Skeletal muscle satellite cell (primary cell): ENCODE measurements around the gene POLR2C.
"Not testable (repeated sequence)": the region's sequence is repeated elsewhere in the genome, so short reads cannot be mapped to it uniquely, and the experiment has no call there.

Experiments used
- H3K27me3 ChIP-seq: 2 replicates; pipeline ENCODE4 v1.7.0; 2013; ENCODE audit warnings: low read length; ENCODE audit not compliant: control insufficient read depth, insufficient read depth
- H3K36me3 ChIP-seq: 2 replicates; pipeline ENCODE4 v1.7.0; 2013; ENCODE audit warnings: mild to moderate bottlenecking, control low read depth, low read length; ENCODE audit not compliant: insufficient read depth
- H3K4me1 ChIP-seq: 2 replicates; pipeline ENCODE4 v1.7.0; 2013; ENCODE audit warnings: low read length; ENCODE audit not compliant: control insufficient read depth, insufficient read depth
- H3K4me2 ChIP-seq: 2 replicates; pipeline ENCODE4 v1.7.0; 2013; ENCODE audit warnings: mild to moderate bottlenecking, low read length
- H3K4me3 ChIP-seq: 2 replicates; pipeline ENCODE4 v1.7.0; 2013; ENCODE audit warnings: low read length
- H3K9ac ChIP-seq: 2 replicates; pipeline ENCODE4 v1.7.0; 2013; ENCODE audit warnings: mild to moderate bottlenecking, low read depth, low read length, moderate library complexity
- H3K9me3 ChIP-seq: replicated peaks from 2 replicates; pipeline ENCODE4 v1.7.0; 2013; ENCODE audit warnings: mild to moderate bottlenecking, control low read depth, low read length

POLR2C gene

DNA sequence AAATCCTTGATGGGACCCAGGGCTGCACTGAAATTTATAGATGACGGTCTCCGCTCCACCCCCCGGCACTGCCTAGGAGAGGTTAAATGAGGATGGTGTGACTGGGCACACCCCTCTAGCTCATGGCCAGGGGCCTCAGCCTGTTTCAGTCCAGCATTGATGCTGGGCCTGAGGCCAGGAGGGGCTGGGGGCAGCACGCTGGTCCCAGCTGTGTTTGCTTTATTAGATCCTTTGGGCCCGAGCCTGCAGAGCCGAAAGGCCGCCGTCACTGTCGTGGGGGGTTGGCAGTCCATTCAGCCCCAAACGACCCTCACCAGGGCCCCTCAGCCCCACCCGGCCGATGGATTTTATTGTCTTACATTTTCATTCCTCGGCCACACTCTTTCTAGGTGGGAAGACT is 34.6 kb downstream of the POLR2C start:
- Histone ChIP-seq H3K4me1 (no peaks in the 10 kb centered on the region), H3K9ac (no peak overlapping the region), H3K4me3 (no peak overlapping the region), H3K9me3 (no peaks in the 10 kb centered on the region), H3K27me3 (peaks cover 47% of the 10 kb centered on the region), H3K4me2 (no peak overlapping the region), H3K36me3 (no peaks in the 10 kb centered on the region)

DNA sequence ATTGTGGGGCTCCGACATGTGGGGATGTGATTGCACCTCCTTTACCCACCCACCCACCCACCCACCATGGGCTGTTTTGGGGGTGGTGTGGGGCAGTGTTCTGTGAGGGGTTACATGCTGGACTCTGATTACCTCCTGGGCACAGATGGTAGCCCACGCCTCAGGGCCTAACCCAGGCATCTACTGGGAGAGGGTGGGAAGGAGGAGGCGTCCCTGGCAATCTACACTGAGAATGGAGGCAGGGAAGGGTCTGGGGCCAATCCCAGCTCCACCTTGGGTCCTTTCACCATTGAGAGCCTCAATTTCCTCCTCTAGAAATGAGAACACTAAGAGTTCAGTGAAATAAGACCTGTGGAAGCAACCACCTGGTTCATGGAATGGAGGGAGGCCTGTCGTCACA is 35.6 kb downstream of the POLR2C start:
- Histone ChIP-seq H3K4me2 (no peak overlapping the region), H3K4me1 (no peaks in the 10 kb centered on the region), H3K36me3 (no peaks in the 10 kb centered on the region), H3K27me3 (peaks cover 56% of the 10 kb centered on the region), H3K9ac (no peak overlapping the region), H3K9me3 (no peaks in the 10 kb centered on the region), H3K4me3 (no peak overlapping the region)

GRCh38 chr16:57499941-57500340 is 37.5 kb downstream of the POLR2C start:
- peaks cover 63% of the 10 kb centered on the region for H3K27me3 ChIP-seq
- H3K9ac ChIP-seq, H3K9me3 ChIP-seq, H3K4me3 ChIP-seq, H3K4me2 ChIP-seq, H3K36me3 ChIP-seq, H3K4me1 ChIP-seq: not testable (repeated sequence)

- Histone ChIP-seq H3K4me1 (no peaks in the 10 kb centered on the region), H3K36me3 (no peaks in the 10 kb centered on the region), H3K27me3 (peaks cover 63% of the 10 kb centered on the region), H3K4me2 (no peak overlapping the region), H3K9ac (no peak overlapping the region), H3K4me3 (no peak overlapping the region), H3K9me3 (no peaks in the 10 kb centered on the region)
Measured at GRCh38 chr16:57500578-57501111, 38.2 kb downstream of the POLR2C start.

DNA sequence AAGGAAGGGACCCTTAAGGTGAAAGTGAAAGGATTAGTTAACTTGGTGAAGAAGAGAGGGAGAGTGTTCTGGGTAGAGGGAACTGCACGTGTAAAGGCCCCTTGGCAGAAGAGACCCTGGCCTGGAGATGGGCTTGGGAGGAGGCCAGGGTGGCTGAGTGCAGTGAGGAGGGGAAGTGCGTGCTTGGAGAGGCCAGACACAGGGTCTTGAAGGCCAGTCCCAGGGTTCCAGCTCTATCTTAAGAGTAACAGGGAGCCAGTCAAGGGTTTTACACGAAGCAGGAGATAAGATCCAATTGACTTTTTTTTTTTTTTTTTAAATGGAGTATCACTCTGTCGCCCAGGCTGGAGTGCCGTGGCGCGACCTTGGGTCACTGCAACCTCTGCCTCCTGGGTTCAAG is 39.0 kb downstream of the POLR2C start:
- H3K4me1 ChIP-seq, result no peaks in the 10 kb centered on the region
- no peak overlapping the region for H3K4me2 ChIP-seq
- H3K9me3 ChIP-seq, result no peaks in the 10 kb centered on the region
- no peak overlapping the region for H3K9ac ChIP-seq
- H3K36me3 ChIP-seq, result no peaks in the 10 kb centered on the region
- H3K27me3 ChIP-seq, result peaks cover 61% of the 10 kb centered on the region
- no peak overlapping the region for H3K4me3 ChIP-seq

DNA sequence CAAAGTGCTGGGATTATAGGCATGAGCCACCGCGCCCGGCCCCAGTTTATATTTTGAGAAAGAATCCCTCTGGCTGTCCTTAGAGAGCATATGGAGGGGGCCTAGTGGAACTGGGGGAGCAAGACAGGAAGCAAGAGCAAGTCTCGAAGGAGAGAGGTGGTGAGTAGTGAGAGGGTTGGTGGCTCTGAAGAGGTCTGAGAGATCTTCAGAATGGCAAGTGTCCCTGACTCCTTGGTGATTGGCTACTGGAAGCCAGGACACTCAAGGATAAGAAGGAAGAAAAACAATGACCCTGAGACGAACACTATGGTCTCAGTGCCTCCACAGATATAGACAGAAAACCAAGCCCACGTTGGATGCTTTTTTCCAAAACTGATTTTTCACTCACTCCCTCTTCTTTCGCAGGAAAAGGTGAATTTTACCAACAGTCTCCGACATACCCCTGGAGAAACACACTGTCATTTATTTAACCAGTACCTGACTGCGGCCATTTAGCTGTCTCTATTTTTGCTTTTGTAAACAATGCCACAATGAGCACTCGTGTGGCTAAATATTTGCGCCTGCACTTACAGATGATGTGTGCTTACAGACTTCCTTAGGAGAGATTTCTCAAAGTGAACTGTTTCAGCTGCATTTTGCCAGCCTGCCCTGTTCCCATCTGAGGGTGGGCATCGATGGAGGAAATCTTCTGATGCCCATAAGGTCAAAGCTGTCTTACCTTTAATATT is 39.7 kb downstream of the POLR2C start:
- Histone ChIP-seq H3K4me1 (no peaks in the 10 kb centered on the region), H3K4me3 (no peak overlapping the region), H3K4me2 (no peak overlapping the region), H3K9me3 (no peaks in the 10 kb centered on the region), H3K27me3 (peaks cover 67% of the 10 kb centered on the region), H3K9ac (no peak overlapping the region), H3K36me3 (no peaks in the 10 kb centered on the region)

DNA sequence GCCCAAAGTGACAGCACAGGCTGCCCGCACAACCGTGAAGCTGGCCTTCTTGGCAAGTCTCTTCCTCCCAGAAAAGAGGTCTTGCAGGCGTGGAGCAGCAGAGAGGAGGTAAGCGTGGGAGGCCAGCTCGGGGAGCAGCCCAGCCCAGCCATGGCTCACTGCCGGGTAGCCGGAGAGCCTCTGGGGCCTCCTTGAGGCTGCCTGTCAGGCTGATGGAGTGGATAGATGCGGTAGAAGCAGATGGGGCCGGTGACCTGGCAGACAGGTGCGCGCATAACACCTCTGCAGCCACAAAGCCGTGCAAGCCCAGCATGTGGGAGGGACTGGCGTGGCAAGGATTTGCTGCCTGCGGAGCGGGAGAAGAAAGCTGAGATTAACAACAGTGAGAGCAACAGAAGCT is 40.9 kb downstream of the POLR2C start:
- H3K4me2 ChIP-seq, result no peak overlapping the region
- H3K36me3 ChIP-seq, result no peaks in the 10 kb centered on the region
- peaks cover 68% of the 10 kb centered on the region for H3K27me3 ChIP-seq
- no peak overlapping the region for H3K9ac ChIP-seq
- no peaks in the 10 kb centered on the region for H3K9me3 ChIP-seq
- no peaks in the 10 kb centered on the region for H3K4me1 ChIP-seq
- no peak overlapping the region for H3K4me3 ChIP-seq

DNA sequence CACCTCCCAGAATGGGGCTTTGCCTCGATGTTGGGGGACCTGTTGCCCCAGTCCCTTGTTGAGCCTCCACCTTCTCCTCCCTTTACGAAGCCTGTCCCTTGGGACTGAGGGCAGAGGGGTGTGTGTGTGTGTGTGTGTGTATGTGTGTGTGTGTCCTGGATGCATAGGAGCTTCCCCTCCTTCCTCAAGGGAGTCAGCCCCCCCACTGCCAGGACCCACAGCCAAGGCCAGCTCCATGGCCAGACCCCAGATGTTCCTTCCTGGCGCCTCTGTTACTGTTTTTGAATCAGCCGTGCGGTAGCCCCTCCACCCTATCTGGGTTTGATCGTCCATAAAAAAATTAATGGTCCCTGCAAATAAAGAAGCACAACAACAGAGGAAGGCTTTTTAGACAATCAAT is 41.5 kb downstream of the POLR2C start:
- Histone ChIP-seq H3K4me3 (no peak overlapping the region), H3K9ac (no peak overlapping the region), H3K4me1 (no peaks in the 10 kb centered on the region), H3K36me3 (no peaks in the 10 kb centered on the region), H3K27me3 (peaks cover 69% of the 10 kb centered on the region), H3K4me2 (no peak overlapping the region), H3K9me3 (no peaks in the 10 kb centered on the region)

DNA sequence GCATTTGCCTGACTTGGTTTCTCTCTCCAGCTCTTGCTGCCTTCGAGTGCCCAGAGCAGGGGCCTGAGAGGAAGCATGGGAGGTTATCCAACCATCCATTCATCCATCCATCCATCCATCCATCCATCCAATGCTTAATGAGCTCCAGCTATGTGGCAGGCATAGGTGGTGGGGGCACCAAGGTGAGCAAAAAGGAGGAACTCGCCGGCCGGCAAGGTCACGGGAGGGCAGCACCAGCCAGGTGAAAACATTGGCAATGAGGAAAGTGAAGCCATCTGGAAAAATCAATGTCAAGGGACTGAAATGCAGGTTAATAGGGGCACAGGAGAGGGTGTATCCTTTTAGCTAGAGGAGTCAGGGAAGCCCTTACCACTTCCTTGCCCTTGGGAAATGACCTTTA is 42.0 kb downstream of the POLR2C start:
- Histone ChIP-seq H3K4me1 (no peaks in the 10 kb centered on the region), H3K36me3 (no peaks in the 10 kb centered on the region), H3K9me3 (no peaks in the 10 kb centered on the region), H3K4me2 (no peak overlapping the region), H3K9ac (no peak overlapping the region), H3K4me3 (no peak overlapping the region), H3K27me3 (peaks cover 64% of the 10 kb centered on the region)

GRCh38 chr16:57505169-57505568 is 42.7 kb downstream of the POLR2C start:
- no peaks in the 10 kb centered on the region for H3K9me3 ChIP-seq
- H3K36me3 ChIP-seq, result no peaks in the 10 kb centered on the region
- peaks cover 66% of the 10 kb centered on the region for H3K27me3 ChIP-seq
- no peak overlapping the region for H3K4me3 ChIP-seq
- no peak overlapping the region for H3K4me2 ChIP-seq
- H3K9ac ChIP-seq, result no peak overlapping the region
- no peaks in the 10 kb centered on the region for H3K4me1 ChIP-seq

DNA sequence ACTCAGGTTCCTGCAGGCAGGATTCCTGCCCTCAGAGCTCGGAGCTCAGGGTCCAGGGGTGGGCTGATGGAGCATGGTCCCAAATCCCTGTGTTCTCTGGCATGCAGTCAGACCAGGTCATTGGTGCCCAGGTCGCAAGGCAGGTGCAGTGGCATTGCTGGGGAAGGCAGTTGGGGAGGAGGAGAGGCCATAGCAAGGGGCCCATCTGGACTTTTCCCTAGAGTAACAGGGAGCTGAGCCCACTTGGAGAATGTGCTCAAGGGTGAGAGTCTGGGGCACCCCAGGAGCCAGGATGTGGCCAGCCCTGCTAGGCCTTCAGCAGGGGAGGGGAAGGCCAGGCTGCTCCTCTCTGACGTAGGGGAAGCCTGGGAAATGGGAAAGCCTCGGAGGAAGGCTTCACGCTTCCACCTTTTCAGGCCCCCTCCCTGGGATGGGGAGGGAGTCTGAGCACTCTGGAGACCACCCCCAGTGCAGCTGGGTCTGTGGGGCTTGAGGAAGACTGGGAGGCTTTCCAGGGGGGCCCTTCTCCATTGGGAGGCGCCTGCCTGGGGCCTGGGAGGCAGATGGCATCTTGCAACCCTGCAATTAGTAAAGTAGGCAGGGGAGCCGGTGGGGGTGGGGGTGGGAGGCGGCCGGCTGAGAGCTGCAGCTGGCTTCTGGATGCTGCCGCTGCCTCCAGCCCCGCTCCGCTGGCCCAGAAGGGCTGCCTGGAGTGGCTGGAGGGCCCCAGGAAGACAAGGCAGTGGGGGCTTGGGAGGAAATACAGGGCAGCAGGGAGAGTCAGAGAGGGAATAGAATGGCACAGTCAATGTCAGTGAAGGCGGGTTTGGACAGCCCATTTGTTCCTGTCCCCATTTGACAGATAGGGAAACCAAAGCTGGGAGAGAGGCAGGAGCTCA is 44.9 kb downstream of the POLR2C start:
- H3K9me3 ChIP-seq, result no peaks in the 10 kb centered on the region
- no peaks in the 10 kb centered on the region for H3K36me3 ChIP-seq
- no peak overlapping the region for H3K4me3 ChIP-seq
- H3K4me2 ChIP-seq, result no peak overlapping the region
- no peaks in the 10 kb centered on the region for H3K4me1 ChIP-seq
- H3K9ac ChIP-seq, result no peak overlapping the region
- peaks cover 51% of the 10 kb centered on the region for H3K27me3 ChIP-seq
